Smooth muscle cell (in vitro differentiated cells): Measurements from ENCODE around the gene MAN2C1. TPM values are rescaled to one million over a fixed set of nuclear protein-coding genes. Genes with fewer than 3 reads are reported as not detected.

ENCODE experiments used
- DNase-seq: peaks from one replicate; lab custom pipeline; 2025; ENCODE audit not compliant: unreplicated experiment; lab: John Stamatoyannopoulos, UW
- H2AFZ ChIP-seq: fragments of 200-600 bp; sonication (generic); 2 replicates; pipeline ENCODE4 v1.6.0; 2016; ENCODE audit warnings: antibody characterized with exemption, low read depth, mild to moderate bottlenecking
- H3F3A ChIP-seq: fragments of 200-600 bp; sonication (generic); 2 replicates; pipeline ENCODE4 v1.6.0; 2017; ENCODE audit warnings: antibody characterized with exemption, low read depth
- H3K27ac ChIP-seq: fragments of 200-600 bp; sonication (generic); 2 replicates; pipeline ENCODE4 v1.5.1; 2016; ENCODE audit warnings: low read depth, mild to moderate bottlenecking
- H3K27me3 ChIP-seq: fragments of 200-600 bp; sonication (generic); 2 replicates; pipeline ENCODE4 v1.6.1; 2016; ENCODE audit warnings: low read depth, mild to moderate bottlenecking
- H3K36me3 ChIP-seq: fragments of 200-600 bp; sonication (generic); 2 replicates; pipeline ENCODE4 v1.5.1; 2016; ENCODE audit warnings: low read depth
- H3K4me1 ChIP-seq: fragments of 200-600 bp; sonication (generic); 2 replicates; pipeline ENCODE4 v1.5.1; 2016; ENCODE audit warnings: low read depth
- H3K4me2 ChIP-seq: fragments of 200-600 bp; sonication (generic); 2 replicates; pipeline ENCODE4 v1.6.0; 2016; ENCODE audit warnings: mild to moderate bottlenecking
- H3K4me3 ChIP-seq: fragments of 200-600 bp; sonication (generic); 2 replicates; pipeline ENCODE4 v1.5.1; 2016; ENCODE audit warnings: mild to moderate bottlenecking
- H3K79me2 ChIP-seq: fragments of 200-600 bp; sonication (generic); 2 replicates; pipeline ENCODE4 v1.6.0; 2016; ENCODE audit warnings: low read depth, mild to moderate bottlenecking
- H3K9ac ChIP-seq: fragments of 200-600 bp; sonication (generic); 2 replicates; pipeline ENCODE4 v1.6.0; 2016; ENCODE audit warnings: low read depth
- H3K9me3 ChIP-seq: fragments of 200-600 bp; sonication (generic); replicated peaks from 2 replicates; pipeline ENCODE4 v1.5.1; 2016; ENCODE audit warnings: low read depth
- H4K20me1 ChIP-seq: fragments of 200-600 bp; sonication (generic); 2 replicates; pipeline ENCODE4 v1.6.0; 2016; ENCODE audit warnings: low read depth
- WGBS: methylation state at CpG from one replicate; pipeline ENCODE4 v1.1.7; 2016; ENCODE audit warnings: low lambda C conversion rate; 5-methylcytosine and 5-hydroxymethylcytosine counted together
- polyA plus RNA-seq: library from polyadenylated mRNA; unstranded; fragments of >200 nt; fragmentation: Nextera tagmentation; extraction: Ambion mirVana; gene quantifications from 2 replicates; pipeline ENCODE4 v1.2.1, GENCODE V29; 2016
- total RNA-seq: library from RNA; depleted of rRNA; stranded (reverse); fragments of >200 nt; gene quantifications from 2 replicates; pipeline ENCODE4 v1.2.3, GENCODE V29; 2014
- TF ChIP-seq, protein P1 (sequence below): fragments of 200-600 bp; sonication (generic); IDR thresholded peaks from 2 replicates; pipeline ENCODE4 v1.5.1; 2017; ENCODE audit warnings: borderline replicate concordance, mild to moderate bottlenecking, antibody characterized with exemption; ENCODE audit not compliant: insufficient read depth, poor library complexity, severe bottlenecking

The MAN2C1 gene
- total and polyA plus RNA-seq, 2 experiments from 2014 or later: 64.5 to 70.7 TPM

GRCh38 chr15:75353604-75354003 lies 14.8 kb downstream of the MAN2C1 start:
- H3K9ac ChIP-seq: no peak overlapping the region
- 97% methylated on average over 7 of the region's 7 CpGs for WGBS
- TF ChIP-seq, protein P1, sequence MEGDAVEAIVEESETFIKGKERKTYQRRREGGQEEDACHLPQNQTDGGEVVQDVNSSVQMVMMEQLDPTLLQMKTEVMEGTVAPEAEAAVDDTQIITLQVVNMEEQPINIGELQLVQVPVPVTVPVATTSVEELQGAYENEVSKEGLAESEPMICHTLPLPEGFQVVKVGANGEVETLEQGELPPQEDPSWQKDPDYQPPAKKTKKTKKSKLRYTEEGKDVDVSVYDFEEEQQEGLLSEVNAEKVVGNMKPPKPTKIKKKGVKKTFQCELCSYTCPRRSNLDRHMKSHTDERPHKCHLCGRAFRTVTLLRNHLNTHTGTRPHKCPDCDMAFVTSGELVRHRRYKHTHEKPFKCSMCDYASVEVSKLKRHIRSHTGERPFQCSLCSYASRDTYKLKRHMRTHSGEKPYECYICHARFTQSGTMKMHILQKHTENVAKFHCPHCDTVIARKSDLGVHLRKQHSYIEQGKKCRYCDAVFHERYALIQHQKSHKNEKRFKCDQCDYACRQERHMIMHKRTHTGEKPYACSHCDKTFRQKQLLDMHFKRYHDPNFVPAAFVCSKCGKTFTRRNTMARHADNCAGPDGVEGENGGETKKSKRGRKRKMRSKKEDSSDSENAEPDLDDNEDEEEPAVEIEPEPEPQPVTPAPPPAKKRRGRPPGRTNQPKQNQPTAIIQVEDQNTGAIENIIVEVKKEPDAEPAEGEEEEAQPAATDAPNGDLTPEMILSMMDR: no peak
- no peaks in the 10 kb centered on the region for H3K9me3 ChIP-seq
- H3K36me3 ChIP-seq: no peaks in the 10 kb centered on the region
- H4K20me1 ChIP-seq: no peaks in the 10 kb centered on the region
- H3K4me3 ChIP-seq: no peak overlapping the region
- DNase-seq: no peak
- no peaks in the 10 kb centered on the region for H3F3A ChIP-seq
- no peak overlapping the region for H3K27ac ChIP-seq
- no peaks in the 10 kb centered on the region for H3K27me3 ChIP-seq
- H2AFZ ChIP-seq: no peak overlapping the region
- peaks cover 4% of the 10 kb centered on the region for H3K4me1 ChIP-seq
- no peaks in the 10 kb centered on the region for H3K79me2 ChIP-seq
- no peak overlapping the region for H3K4me2 ChIP-seq

DNA sequence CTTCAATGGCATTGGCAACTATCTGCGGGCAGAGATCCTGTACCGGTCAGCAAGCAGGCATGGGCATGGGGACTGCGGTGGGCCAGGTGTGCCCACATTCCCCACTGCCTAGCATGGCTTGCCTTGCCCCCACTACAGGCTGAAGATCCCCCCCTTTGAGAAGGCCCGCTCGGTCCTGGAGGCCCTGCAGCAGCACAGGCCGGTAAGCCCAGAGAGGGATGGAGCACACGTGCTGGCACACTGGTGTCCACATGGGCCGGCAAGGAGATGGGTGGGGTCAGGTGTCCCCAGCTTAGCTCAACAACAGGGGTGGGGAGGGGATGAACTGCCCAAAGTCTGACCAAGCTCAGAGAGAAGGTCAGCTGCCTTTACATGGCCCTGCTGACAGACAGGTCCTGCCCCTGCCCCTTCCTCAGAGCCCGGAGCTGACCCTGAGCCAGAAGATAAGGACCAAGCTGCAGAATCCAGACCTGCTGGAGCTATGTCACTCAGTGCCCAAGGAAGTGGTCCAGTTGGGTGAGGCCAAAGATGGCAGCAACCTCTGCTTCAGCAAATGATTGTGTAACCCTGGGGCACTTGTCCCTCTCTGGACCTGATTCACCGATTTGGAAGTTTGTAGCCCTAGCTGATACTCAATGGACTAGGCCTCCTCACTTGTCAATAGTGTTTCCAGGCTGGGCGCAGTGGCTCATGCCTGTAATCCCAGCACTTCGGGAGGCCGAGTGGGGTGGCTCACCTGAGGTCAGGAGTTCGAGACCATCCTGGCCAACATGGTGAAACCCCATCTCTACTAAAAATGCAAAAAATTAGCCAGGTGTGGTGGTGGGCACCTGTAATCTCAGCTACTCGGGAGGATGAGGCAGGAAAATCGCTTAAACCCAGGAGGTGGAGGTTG lies 16.0 kb downstream of the MAN2C1 start:
- H3K9ac ChIP-seq: no peak overlapping the region
- H4K20me1 ChIP-seq: no peaks in the 10 kb centered on the region
- no peaks in the 10 kb centered on the region for H3K27me3 ChIP-seq
- H3K9me3 ChIP-seq: no peaks in the 10 kb centered on the region
- H3K4me3 ChIP-seq: no peak overlapping the region
- no peak overlapping the region for H3K4me2 ChIP-seq
- no peak for DNase-seq
- no peak overlapping the region for H2AFZ ChIP-seq
- peaks cover 6% of the 10 kb centered on the region for H3K4me1 ChIP-seq
- TF ChIP-seq, protein P1: no peak
- H3F3A ChIP-seq: no peaks in the 10 kb centered on the region
- H3K36me3 ChIP-seq: no peaks in the 10 kb centered on the region
- H3K79me2 ChIP-seq: no peaks in the 10 kb centered on the region
- 94% methylated on average over 16 of the region's 16 CpGs for WGBS
- H3K27ac ChIP-seq: no peak overlapping the region

- Histone ChIP-seq H2AFZ (no peak overlapping the region), H3K4me2 (no peak overlapping the region), H3F3A (no peaks in the 10 kb centered on the region), H3K79me2 (no peaks in the 10 kb centered on the region), H3K27ac (no peak overlapping the region), H4K20me1 (no peaks in the 10 kb centered on the region), H3K4me3 (no peak overlapping the region), H3K4me1 (peaks cover 6% of the 10 kb centered on the region), H3K9me3 (no peaks in the 10 kb centered on the region), H3K9ac (no peak overlapping the region), H3K36me3 (no peaks in the 10 kb centered on the region), H3K27me3 (no peaks in the 10 kb centered on the region)
- no peak for DNase-seq
- TF ChIP-seq, protein P1: no peak
- 92% methylated on average over 7 of the region's 7 CpGs for WGBS
These were observed 17.6 kb downstream of the MAN2C1 start for GRCh38 chr15:75350601-75351361.
